Muscle of leg (tissue), 9 donors: ENCODE results near the gene SPG21. TPM values are rescaled to one million over a fixed set of nuclear protein-coding genes. Genes with fewer than 3 reads are reported as not detected.

Experiments
- polyA plus RNA-seq, 8 donors: library from polyadenylated mRNA; unstranded; fragments of 120-200 nt; gene quantifications; one replicate each; pipeline versions ENCODE4 v1.2.1 to v1.2.3, GENCODE V29; 2013; ENCODE audit warnings: inconsistent platforms in 1 of 8, low replicate concordance in 1 of 8; ENCODE audit not compliant: insufficient read length in 8 of 8, insufficient read depth in 1 of 8
- total RNA-seq: library from RNA; stranded (reverse); fragments of 120-200 nt; gene quantifications from one replicate; pipeline ENCODE4 v1.2.4, GENCODE V29; 2013

The SPG21 gene
- total and polyA plus RNA-seq, 9 donors = 57.5 to 102 (median 76.4) TPM

Other genes starting within 250 kb of the SPG21 start
- gene RBPMS2, start 214.3 kb downstream of the SPG21 start, total RNA-seq = 0.44 TPM
- gene RBPMS2, start 214.3 kb downstream of the SPG21 start, polyA plus RNA-seq = 1 to 10 TPM; 4.1 to 7.1 (median 4.8) TPM
- 4.3 TPM for gene PIF1, start 164.3 kb downstream of the SPG21 start, total RNA-seq
- gene PIF1, start 164.3 kb downstream of the SPG21 start, polyA plus RNA-seq = 10 to 100 TPM in 2 of 8 donors, 1 to 10 TPM in 6; 4.3 to 12.3 (median 7.1) TPM
- gene PLEKHO2, start 148.0 kb downstream of the SPG21 start, total RNA-seq = 11.6 TPM
- 10 to 100 TPM; 12.4 to 18.3 (median 15.2) TPM for gene PLEKHO2, start 148.0 kb downstream of the SPG21 start, polyA plus RNA-seq
- 3.5 TPM for gene ANKDD1A, start 78.0 kb downstream of the SPG21 start, total RNA-seq
- gene ANKDD1A, start 78.0 kb downstream of the SPG21 start, polyA plus RNA-seq = 1 to 10 TPM; 2.9 to 8.4 (median 5.3) TPM
- gene MTFMT, start 39.7 kb upstream of the SPG21 start, total RNA-seq = 9.7 TPM
- 10 to 100 TPM in 1 of 8 donors, 1 to 10 TPM in 7; 7.9 to 11.2 (median 9.3) TPM for gene MTFMT, start 39.7 kb upstream of the SPG21 start, polyA plus RNA-seq
- gene SLC51B, start 55.5 kb upstream of the SPG21 start, total RNA-seq = 0.71 TPM
- gene SLC51B, start 55.5 kb upstream of the SPG21 start, polyA plus RNA-seq = 1 to 10 TPM in 7 of 8 donors, under 1 TPM in 1; 0.95 to 3.0 (median 1.6) TPM
- 15.2 TPM for gene RASL12, start 78.1 kb upstream of the SPG21 start, total RNA-seq
- gene RASL12, start 78.1 kb upstream of the SPG21 start, polyA plus RNA-seq = 10 to 100 TPM; 11.9 to 16.5 (median 14.1) TPM
- 1.6 TPM for gene KBTBD13, start 86.8 kb upstream of the SPG21 start, total RNA-seq
- 1 to 10 TPM in 5 of 8 donors, under 1 TPM in 3; 0.48 to 2.5 (median 1.5) TPM for gene KBTBD13, start 86.8 kb upstream of the SPG21 start, polyA plus RNA-seq
- gene UBAP1L, start 125.3 kb upstream of the SPG21 start, total RNA-seq = 2.6 TPM
- gene UBAP1L, start 125.3 kb upstream of the SPG21 start, polyA plus RNA-seq = 1 to 10 TPM; 3.0 to 7.2 (median 4.9) TPM
- gene PDCD7, start 143.9 kb upstream of the SPG21 start, total RNA-seq = 11.6 TPM
- 10 to 100 TPM; 18.0 to 25.4 (median 22.4) TPM for gene PDCD7, start 143.9 kb upstream of the SPG21 start, polyA plus RNA-seq
- gene CLPX, start 195.4 kb upstream of the SPG21 start, total RNA-seq = 33.9 TPM
- gene CLPX, start 195.4 kb upstream of the SPG21 start, polyA plus RNA-seq = 10 to 100 TPM; 30.0 to 45.9 (median 40.0) TPM
- gene CILP, start 221.6 kb upstream of the SPG21 start, total RNA-seq = 32.5 TPM
- 10 to 100 TPM; 10.4 to 31.6 (median 17.0) TPM for gene CILP, start 221.6 kb upstream of the SPG21 start, polyA plus RNA-seq